ENCODE results near the gene M6PR.
"Not testable (repeated sequence)": the region's sequence is repeated elsewhere in the genome, so short reads cannot be mapped to it uniquely, and the experiment has no call there.

M6PR gene

GRCh38 chr12:8948701-8949341, 624 bp downstream of the M6PR start:
- peaks cover 28% of the 10 kb centered on the region for H3K4me1 ChIP-seq (ENCODE audit: insufficient read depth, low read length)
- H3K9me3 ChIP-seq (ENCODE audit: low read length), result no peaks in the 10 kb centered on the region
- H3K36me3 ChIP-seq (ENCODE audit: insufficient read depth, low read length), result peaks cover 18% of the 10 kb centered on the region
- peak overlapping the region; percentile 97 for H3K27ac ChIP-seq (ENCODE audit: low read depth, low read length)
- peak overlapping the region; percentile 84 for H3K9ac ChIP-seq (ENCODE audit: low read length)
- no peaks in the 10 kb centered on the region for H3K27me3 ChIP-seq (ENCODE audit: control insufficient read depth in 1 of 2, insufficient read depth in 2 of 2, low read length in 2 of 2)
- H3K4me3 ChIP-seq (ENCODE audit: low read depth in 1 of 2, low read length in 2 of 2), result peak overlapping the region; percentile 87 to 93

GRCh38 chr12:8947737-8948136, 1.7 kb downstream of the M6PR start:
- peaks cover 28% of the 10 kb centered on the region for H3K4me1 ChIP-seq (ENCODE audit: insufficient read depth, low read length)
- H3K9ac ChIP-seq (ENCODE audit: low read length), result no peak overlapping the region
- no peaks in the 10 kb centered on the region for H3K9me3 ChIP-seq (ENCODE audit: low read length)
- no peak overlapping the region for H3K27ac ChIP-seq (ENCODE audit: low read depth, low read length)
- H3K27me3 ChIP-seq (ENCODE audit: control insufficient read depth in 1 of 2, insufficient read depth in 2 of 2, low read length in 2 of 2), result no peaks in the 10 kb centered on the region
- peaks cover 28% of the 10 kb centered on the region for H3K36me3 ChIP-seq (ENCODE audit: insufficient read depth, low read length)
- no peak overlapping the region for H3K4me3 ChIP-seq (ENCODE audit: low read depth in 1 of 2, low read length in 2 of 2)

GRCh38 chr12:8946733-8947132, 2.7 kb downstream of the M6PR start:
- Histone ChIP-seq H3K27ac (ENCODE audit: low read depth, low read length) (no peak overlapping the region), H3K27me3 (ENCODE audit: control insufficient read depth in 1 of 2, insufficient read depth in 2 of 2, low read length in 2 of 2) (no peaks in the 10 kb centered on the region), H3K9me3 (ENCODE audit: low read length) (no peaks in the 10 kb centered on the region)

GRCh38 chr12:8943565-8944186, 5.8 kb downstream of the M6PR start:
- Histone ChIP-seq H3K9ac (ENCODE audit: low read length) (no peak overlapping the region), H3K36me3 (ENCODE audit: insufficient read depth, low read length) (peaks cover 47% of the 10 kb centered on the region), H3K9me3 (ENCODE audit: low read length) (no peaks in the 10 kb centered on the region), H3K4me3 (ENCODE audit: low read depth in 1 of 2, low read length in 2 of 2) (no peak overlapping the region), H3K27ac (ENCODE audit: low read depth, low read length) (no peak overlapping the region), H3K27me3 (ENCODE audit: control insufficient read depth in 1 of 2, insufficient read depth in 2 of 2, low read length in 2 of 2) (no peaks in the 10 kb centered on the region), H3K4me1 (ENCODE audit: insufficient read depth, low read length) (peaks cover 15% of the 10 kb centered on the region)

More at GRCh38 chr12:8946733-8947132, 2.7 kb downstream of the M6PR start:
- peaks cover 37% of the 10 kb centered on the region for H3K36me3 ChIP-seq (ENCODE audit: insufficient read depth, low read length)
- H3K4me3 ChIP-seq (ENCODE audit: low read depth in 1 of 2, low read length in 2 of 2), result no peak overlapping the region
- no peak overlapping the region for H3K9ac ChIP-seq (ENCODE audit: low read length)
- peaks cover 28% of the 10 kb centered on the region for H3K4me1 ChIP-seq (ENCODE audit: insufficient read depth, low read length)

- no peak overlapping the region for H3K4me3 ChIP-seq (ENCODE audit: low read depth in 1 of 2, low read length in 2 of 2)
- peaks cover 55% of the 10 kb centered on the region for H3K36me3 ChIP-seq (ENCODE audit: insufficient read depth, low read length)
- no peaks in the 10 kb centered on the region for H3K4me1 ChIP-seq (ENCODE audit: insufficient read depth, low read length)
- H3K27ac ChIP-seq (ENCODE audit: low read depth, low read length), result no peak overlapping the region
- no peaks in the 10 kb centered on the region for H3K9me3 ChIP-seq (ENCODE audit: low read length)
- H3K9ac ChIP-seq (ENCODE audit: low read length), result no peak overlapping the region
- H3K27me3 ChIP-seq (ENCODE audit: control insufficient read depth in 1 of 2, insufficient read depth in 2 of 2, low read length in 2 of 2), result no peaks in the 10 kb centered on the region
Measured at GRCh38 chr12:8941691-8942478, 7.6 kb downstream of the M6PR start.

- H3K4me3 ChIP-seq (ENCODE audit: low read depth in 1 of 2, low read length in 2 of 2); H3K9ac ChIP-seq (ENCODE audit: low read length); H3K27ac ChIP-seq (ENCODE audit: low read depth, low read length); H3K9me3 ChIP-seq (ENCODE audit: low read length); H3K27me3 ChIP-seq (ENCODE audit: control insufficient read depth in 1 of 2, insufficient read depth in 2 of 2, low read length in 2 of 2); H3K4me1 ChIP-seq (ENCODE audit: insufficient read depth, low read length): not testable (repeated sequence)
- peaks cover 49% of the 10 kb centered on the region for H3K36me3 ChIP-seq (ENCODE audit: insufficient read depth, low read length)
Measured at GRCh38 chr12:8937842-8938442, 11.5 kb downstream of the M6PR start.

GRCh38 chr12:8936735-8937134, 12.7 kb downstream of the M6PR start:
- Histone ChIP-seq H3K4me1 (ENCODE audit: insufficient read depth, low read length) (no peaks in the 10 kb centered on the region), H3K4me3 (ENCODE audit: low read depth in 1 of 2, low read length in 2 of 2) (no peak overlapping the region), H3K9me3 (ENCODE audit: low read length) (no peaks in the 10 kb centered on the region), H3K36me3 (ENCODE audit: insufficient read depth, low read length) (peaks cover 39% of the 10 kb centered on the region), H3K9ac (ENCODE audit: low read length) (no peak overlapping the region), H3K27me3 (ENCODE audit: control insufficient read depth in 1 of 2, insufficient read depth in 2 of 2, low read length in 2 of 2) (no peaks in the 10 kb centered on the region), H3K27ac (ENCODE audit: low read depth, low read length) (no peak overlapping the region)

- H3K9me3 ChIP-seq (ENCODE audit: low read length); H3K4me3 ChIP-seq (ENCODE audit: low read depth in 1 of 2, low read length in 2 of 2); H3K27me3 ChIP-seq (ENCODE audit: control insufficient read depth in 1 of 2, insufficient read depth in 2 of 2, low read length in 2 of 2); H3K27ac ChIP-seq (ENCODE audit: low read depth, low read length); H3K9ac ChIP-seq (ENCODE audit: low read length); H3K4me1 ChIP-seq (ENCODE audit: insufficient read depth, low read length): not testable (repeated sequence)
- peaks cover 43% of the 10 kb centered on the region for H3K36me3 ChIP-seq (ENCODE audit: insufficient read depth, low read length)
Measured at GRCh38 chr12:8934080-8934479, 15.4 kb downstream of the M6PR start.

- not testable (repeated sequence) for H3K9me3 ChIP-seq (ENCODE audit: low read length); H3K27me3 ChIP-seq (ENCODE audit: control insufficient read depth in 1 of 2, insufficient read depth in 2 of 2, low read length in 2 of 2); H3K9ac ChIP-seq (ENCODE audit: low read length); H3K4me3 ChIP-seq (ENCODE audit: low read depth in 1 of 2, low read length in 2 of 2); H3K4me1 ChIP-seq (ENCODE audit: insufficient read depth, low read length); H3K27ac ChIP-seq (ENCODE audit: low read depth, low read length)
- H3K36me3 ChIP-seq (ENCODE audit: insufficient read depth, low read length), result peaks cover 40% of the 10 kb centered on the region
Measured at GRCh38 chr12:8932464-8932863, 17.0 kb downstream of the M6PR start.

- not testable (repeated sequence) for H3K4me1 ChIP-seq (ENCODE audit: insufficient read depth, low read length); H3K9ac ChIP-seq (ENCODE audit: low read length); H3K9me3 ChIP-seq (ENCODE audit: low read length); H3K27me3 ChIP-seq (ENCODE audit: control insufficient read depth in 1 of 2, insufficient read depth in 2 of 2, low read length in 2 of 2); H3K27ac ChIP-seq (ENCODE audit: low read depth, low read length); H3K4me3 ChIP-seq (ENCODE audit: low read depth in 1 of 2, low read length in 2 of 2)
- H3K36me3 ChIP-seq (ENCODE audit: insufficient read depth, low read length), result peaks cover 38% of the 10 kb centered on the region
Measured at GRCh38 chr12:8930655-8931323, 18.7 kb downstream of the M6PR start.

- H3K27ac ChIP-seq (ENCODE audit: low read depth, low read length), result no peak overlapping the region
Measured at GRCh38 chr12:8922544-8922943, 26.9 kb downstream of the M6PR start.

More at GRCh38 chr12:8922544-8922943, 26.9 kb downstream of the M6PR start:
- Histone ChIP-seq H3K36me3 (ENCODE audit: insufficient read depth, low read length) (peaks cover 33% of the 10 kb centered on the region), H3K27me3 (ENCODE audit: control insufficient read depth in 1 of 2, insufficient read depth in 2 of 2, low read length in 2 of 2) (no peaks in the 10 kb centered on the region), H3K4me3 (ENCODE audit: low read depth in 1 of 2, low read length in 2 of 2) (no peak overlapping the region), H3K4me1 (ENCODE audit: insufficient read depth, low read length) (no peaks in the 10 kb centered on the region), H3K9ac (ENCODE audit: low read length) (no peak overlapping the region), H3K9me3 (ENCODE audit: low read length) (no peaks in the 10 kb centered on the region)

All from muscle layer of colon (tissue), 2 donors.